ENCODE measurements around the gene NFIX. TPM values are rescaled to one million over a fixed set of nuclear protein-coding genes. Genes with fewer than 3 reads are reported as not detected.
A peak's percentile ranks its signal among the peaks of the same experiment; 100 is the strongest.

The NFIX gene
- total and polyA plus RNA-seq, 2 donors (not counting 1 experiment from before 2014, with no cell fraction given) = 0.69 to 5.6 TPM

GRCh38 chr19:13012690-13013608 lies 17.7 kb downstream of the NFIX start:
- WGBS (ENCODE audit: insufficient coverage) = 4% methylated on average over 35 of the region's 52 CpGs
- DNase-seq = peak; percentile 70
- peak overlapping the region; percentile 76 for H3K4me2 ChIP-seq (replicated peaks; ENCODE audit: low read depth, low read length, poor library complexity, severe bottlenecking)
- H3K4me1 ChIP-seq (ENCODE audit: control insufficient read depth in 2 of 2, insufficient read depth in 2 of 2, low read length in 2 of 2) = peaks cover 35 to 49% of the 10 kb centered on the region in 2 donors
- peak; percentile 49 for ATAC-seq (ENCODE audit: low read depth)
- H3K27me3 Mint-ChIP-seq = peaks cover 65% of the 10 kb centered on the region
- CTCF ChIA-PET = interaction anchor here (0.6 to 2.2 kb wide), 11 partner anchors 9 to 712 kb away, joined by 3 to 10 read pairs (median 5); no protein-coding TSS in a partner anchor
- intact Hi-C loops (cut with micrococcal nuclease) = no loop called here
- peaks cover 38% of the 10 kb centered on the region for H3K4me1 Mint-ChIP-seq
- H3K36me3 ChIP-seq (replicated peaks in 1 of 2; ENCODE audit: control extremely low read depth in 1 of 2, control insufficient read depth in 1 of 2, extremely low read depth in 1 of 2, insufficient read depth in 2 of 2, low read length in 1 of 2) = no peaks in the 10 kb centered on the region
- peak overlapping the region; percentile 92 for H3K4me3 Mint-ChIP-seq
- peak overlapping the region; percentile 63 for H3K27ac Mint-ChIP-seq
- POLR2A ChIA-PET = interaction anchor here (0.6 to 1.3 kb wide), 7 partner anchors 10 to 90 kb away, joined by 3 to 9 read pairs (median 4); no protein-coding TSS in a partner anchor
- H3K9me3 ChIP-seq (ENCODE audit: control extremely low read depth in 1 of 3, control insufficient read depth in 2 of 3, insufficient read depth in 1 of 3, low read length in 2 of 3) = peaks cover 0 to 24% (median 0%) of the 10 kb centered on the region in 3 donors
- peak overlapping the region in 4 of 5 experiments; percentile 23 to 71 (median 55) for H3K4me3 ChIP-seq (ENCODE audit: control extremely low read depth in 1 of 5, extremely low read depth in 1 of 5, insufficient read depth in 1 of 5, low read depth in 2 of 5, low read length in 4 of 5)
- H3K79me2 ChIP-seq (ENCODE audit: control insufficient read depth, insufficient read depth, low read length) = no peaks in the 10 kb centered on the region
- peak overlapping the region; percentile 69 for H2AFZ ChIP-seq (ENCODE audit: insufficient read depth, low read depth, low read length, poor library complexity, severe bottlenecking)
- H3K27me3 ChIP-seq (replicated peaks in 1 of 4; ENCODE audit: control extremely low read depth in 1 of 4, control insufficient read depth in 3 of 4, insufficient read depth in 4 of 4, low read length in 3 of 4) = peaks cover 0 to 72% (median 38%) of the 10 kb centered on the region in 4 experiments
- no peaks in the 10 kb centered on the region for H3K9me3 Mint-ChIP-seq (ENCODE audit: insufficient read depth)
- TF ChIP-seq EZH2 (IDR thresholded peaks at IDR 0.05; ENCODE audit: borderline replicate concordance, insufficient read depth, low read depth, low read length, poor library complexity, severe bottlenecking) (peak; percentile 90), CTCF (IDR thresholded peaks at IDR 0.05) (no peak)
- no peaks in the 10 kb centered on the region for H4K20me1 ChIP-seq (ENCODE audit: control insufficient read depth, insufficient read depth, low read length, poor library complexity, severe bottlenecking)
- peak overlapping the region; percentile 60 for H3K9ac ChIP-seq (ENCODE audit: low read length)
- no peak overlapping the region for H3K27ac ChIP-seq (ENCODE audit: low read length in 2 of 2)
